IMR-90 (cell line): ENCODE data around the gene STX5. TPM values are rescaled to one million over a fixed set of nuclear protein-coding genes. Genes with fewer than 3 reads are reported as not detected.

Source experiments
- ATAC-seq: fragments of 200-7000 bp; cut with Tn5 transposase; 2 replicates; pipeline ENCODE4 v1.9.1; 2020; ENCODE audit warnings: low read depth, mild to moderate bottlenecking, moderate library complexity
- BruUV-seq: library from RNA; stranded (reverse); fragments of 400-500 nt; replicated peaks from 2 replicates; lab custom pipeline; 2021; lab: Mats Ljungman, UMichigan
- CTCF ChIA-PET: fragments of 300-600 bp; formaldehyde crosslinking; extraction: SDS; loops from one replicate; lab custom pipeline; 2021; ENCODE audit warnings: antibody characterized with exemption; lab: Yijun Ruan, JAX
- POLR2A ChIA-PET: fragments of 300-600 bp; sonication (Branson Sonifier 250); formaldehyde crosslinking; loops from one replicate; lab custom pipeline; 2022; ENCODE audit warnings: antibody characterized with exemption; ENCODE audit not compliant: unreplicated experiment; lab: Charles Lee
- DNase-seq: peaks from one replicate; pipeline ENCODE4 v3.0.0; 2013
- H2AFZ ChIP-seq: replicated peaks from 2 replicates; pipeline ENCODE3; 2013; ENCODE audit warnings: low read length, mild to moderate bottlenecking; ENCODE audit not compliant: poor library complexity
- H2AK5ac ChIP-seq: 2 replicates; pipeline ENCODE4 v1.6.1; 2013; ENCODE audit warnings: low read depth, low read length, inconsistent platforms
- H2AK9ac ChIP-seq: replicated peaks from 2 replicates; pipeline ENCODE3; 2013; ENCODE audit warnings: mild to moderate bottlenecking, low read depth, low read length, moderate library complexity; ENCODE audit not compliant: poor library complexity
- H2BK120ac ChIP-seq: 2 replicates; pipeline ENCODE4 v1.6.1; 2013; ENCODE audit warnings: low read depth, low read length, inconsistent platforms
- H2BK15ac ChIP-seq: 3 replicates; pipeline ENCODE4 v1.6.1; 2013; ENCODE audit warnings: low read depth, low read length, inconsistent platforms
- H2BK20ac ChIP-seq: 2 replicates; pipeline ENCODE4 v1.6.1; 2013; ENCODE audit warnings: low read depth, mild to moderate bottlenecking, inconsistent platforms, low read length, moderate library complexity
- H2BK5ac ChIP-seq: 2 replicates; pipeline ENCODE4 v1.6.1; 2013; ENCODE audit warnings: mild to moderate bottlenecking, low read depth, low read length, inconsistent platforms; ENCODE audit not compliant: poor library complexity, severe bottlenecking
- H3K14ac ChIP-seq: replicated peaks from 2 replicates; pipeline ENCODE4 v1.6.1; 2013; ENCODE audit warnings: low read depth, low read length, inconsistent platforms
- H3K18ac ChIP-seq: 2 replicates; pipeline ENCODE4 v1.6.1; 2013; ENCODE audit warnings: low read depth, low read length, control low read depth
- H3K23ac ChIP-seq: 2 replicates; pipeline ENCODE4 v1.6.1; 2013; ENCODE audit warnings: low read depth, low read length, inconsistent platforms
- H3K27ac ChIP-seq: 2 replicates; pipeline ENCODE4 v1.5.1; 2013; ENCODE audit warnings: mild to moderate bottlenecking, control low read depth, low read length; ENCODE audit not compliant: insufficient read depth
- H3K27me3 ChIP-seq: 2 replicates; pipeline ENCODE4 v1.6.1; 2013; ENCODE audit warnings: low read length; ENCODE audit not compliant: control insufficient read depth, insufficient read depth
- H3K36me3 ChIP-seq: 2 replicates; pipeline ENCODE4 v1.6.1; 2013; ENCODE audit warnings: low read length, mixed read lengths; ENCODE audit not compliant: control insufficient read depth, insufficient read depth
- H3K4ac ChIP-seq: 2 replicates; pipeline ENCODE4 v1.6.1; 2013; ENCODE audit warnings: low read depth, low read length, inconsistent platforms
- H3K4me1 ChIP-seq: 2 replicates; pipeline ENCODE4 v1.6.1; 2013; ENCODE audit warnings: low read length, mixed read lengths; ENCODE audit not compliant: control insufficient read depth, insufficient read depth
- H3K4me2 ChIP-seq: 2 replicates; pipeline ENCODE4 v1.6.1; 2013; ENCODE audit warnings: low read depth, mild to moderate bottlenecking, control low read depth, low read length, moderate library complexity
- H3K4me3 ChIP-seq: 2 replicates; pipeline ENCODE4 v1.5.1; 2013; ENCODE audit warnings: low read depth, mild to moderate bottlenecking, control low read depth, low read length, moderate library complexity; ENCODE audit not compliant: insufficient read depth
- H3K56ac ChIP-seq: 2 replicates; pipeline ENCODE4 v1.6.1; 2013; ENCODE audit warnings: low read length, inconsistent platforms; ENCODE audit not compliant: insufficient read depth; ENCODE audit errors: extremely low read depth
- H3K79me1 ChIP-seq, 2 experiments: 2 replicates each; pipeline ENCODE4 v1.6.1; 2013; ENCODE audit warnings: low read length in 2 of 2, inconsistent platforms in 1 of 2, low read depth in 1 of 2
- H3K9ac ChIP-seq: 2 replicates; pipeline ENCODE4 v1.6.1; 2013; ENCODE audit warnings: low read depth, low read length, control low read depth
- H3K9me1 ChIP-seq: 2 replicates; pipeline ENCODE4 v1.6.1; 2013; ENCODE audit warnings: low read length, inconsistent platforms; ENCODE audit not compliant: insufficient read depth
- H3K9me3 ChIP-seq: 2 replicates; pipeline ENCODE4 v1.6.1; 2013; ENCODE audit warnings: low read length; ENCODE audit not compliant: control insufficient read depth, insufficient read depth
- H4K20me1 ChIP-seq: 2 replicates; pipeline ENCODE4 v1.6.1; 2013; ENCODE audit warnings: low read length, inconsistent platforms; ENCODE audit not compliant: insufficient read depth
- H4K5ac ChIP-seq: 2 replicates; pipeline ENCODE4 v1.6.1; 2013; ENCODE audit warnings: mild to moderate bottlenecking, low read depth, low read length, control low read depth
- H4K8ac ChIP-seq, 2 experiments: 2 replicates each; pipeline ENCODE4 v1.6.1; 2013; ENCODE audit warnings: low read depth in 2 of 2, low read length in 2 of 2, control low read depth in 1 of 2, inconsistent platforms in 1 of 2
- H4K91ac ChIP-seq: 2 replicates; pipeline ENCODE4 v1.6.1; 2013; ENCODE audit warnings: low read depth, low read length, inconsistent platforms; ENCODE audit not compliant: insufficient read depth
- BHLHE40 ChIP-seq: fragments of 150-350 bp; IDR thresholded peaks from 2 replicates; pipeline ENCODE4 v1.6.1; 2016; ENCODE audit warnings: mild to moderate bottlenecking, low read depth, low read length
- CEBPB ChIP-seq: IDR thresholded peaks from 2 replicates; pipeline ENCODE4 v1.6.1; 2012; ENCODE audit warnings: low read depth, low read length, improper control_type of control experiment
- CHD1 ChIP-seq: IDR thresholded peaks from 2 replicates; pipeline ENCODE4 v1.6.1; 2012; ENCODE audit warnings: low read depth, low read length, improper control_type of control experiment
- MAFK ChIP-seq: IDR thresholded peaks from 2 replicates; pipeline ENCODE4 v1.6.1; 2012; ENCODE audit warnings: low read depth, low read length, improper control_type of control experiment
- MAZ ChIP-seq: IDR thresholded peaks from 2 replicates; pipeline ENCODE4 v1.6.1; 2012; ENCODE audit warnings: low read depth, mild to moderate bottlenecking, low read length, improper control_type of control experiment, moderate library complexity, borderline replicate concordance
- MXI1 ChIP-seq: IDR thresholded peaks from 2 replicates; pipeline ENCODE4 v1.6.1; 2012; ENCODE audit warnings: low read depth, mild to moderate bottlenecking, low read length, moderate library complexity, borderline replicate concordance
- NFE2L2 ChIP-seq: fragments of 150-350 bp; IDR thresholded peaks from 2 replicates; pipeline ENCODE4 v1.6.1; 2016; ENCODE audit warnings: low read depth, mild to moderate bottlenecking, low read length
- RCOR1 ChIP-seq: IDR thresholded peaks from 2 replicates; pipeline ENCODE4 v1.6.1; 2012; ENCODE audit warnings: mild to moderate bottlenecking, low read length, improper control_type of control experiment; ENCODE audit not compliant: insufficient replicate concordance
- RFX5 ChIP-seq: IDR thresholded peaks from 2 replicates; pipeline ENCODE4 v1.8.0; 2012; ENCODE audit warnings: low read depth, mild to moderate bottlenecking, low read length, moderate library complexity
- SMC3 ChIP-seq: fragments of 150-350 bp; IDR thresholded peaks from 2 replicates; pipeline ENCODE4 v1.6.1; 2016; ENCODE audit warnings: low read depth, mild to moderate bottlenecking, antibody characterized with exemption, low read length, moderate library complexity
- WGBS, 2 experiments: methylation state at CpG; one replicate each; pipeline versions ENCODE4 v1.1.5 to v1.1.7; 2013; ENCODE audit warnings: missing lambda C conversion rate in 2 of 2; ENCODE audit not compliant: insufficient read length in 1 of 2; ENCODE audit errors: extremely low coverage in 2 of 2; 5-methylcytosine and 5-hydroxymethylcytosine counted together
- dilution Hi-C: fragments of 300-500 bp; cut with HindIII; formaldehyde crosslinking; loops from one replicate; pipeline ENCODE4 v1.14.3; 2018; ENCODE audit warnings: low sequenced_read_pairs; ENCODE audit not compliant: unreplicated experiment
- in situ Hi-C: fragments of 300-500 bp; cut with MboI; formaldehyde crosslinking; loops from 3 replicates; pipeline ENCODE4 v1.14.3; 2019; ENCODE audit warnings: low sequenced_read_pairs, inconsistent platforms, mixed read lengths
- intact Hi-C: fragments of 100-400 bp; cut with micrococcal nuclease; formaldehyde crosslinking; loops from 2 replicates; pipeline ENCODE4 v1.10.0; 2022
- polyA plus RNA-seq, 3 experiments: library from polyadenylated mRNA; depleted of rRNA; stranded (reverse); fragments of >200 nt; gene quantifications; 2 replicates each; pipeline ENCODE4 v1.2.3, GENCODE V29; 2012; ENCODE audit warnings: low replicate concordance in 1 of 3
- total RNA-seq: library from RNA; depleted of rRNA; stranded (reverse); fragments of >200 nt; gene quantifications from 2 replicates; pipeline ENCODE4 v1.2.3, GENCODE V29; 2012
- TF ChIP-seq, protein P1 (sequence below): fragments of 150-350 bp; IDR thresholded peaks from 2 replicates; pipeline ENCODE4 v1.6.1; 2017; ENCODE audit warnings: mild to moderate bottlenecking, antibody characterized with exemption, low read length, low read depth
- TF ChIP-seq, protein P2 (sequence below): conservative IDR thresholded peaks from 2 replicates; pipeline ENCODE4 v1.5.1; 2012; ENCODE audit warnings: mild to moderate bottlenecking, low read depth, low read length, improper control_type of control experiment
- TF ChIP-seq, protein P3 (sequence below): fragments of 150-350 bp; IDR thresholded peaks from 2 replicates; pipeline ENCODE4 v1.6.1; 2016; ENCODE audit warnings: low read depth, mild to moderate bottlenecking, low read length, moderate library complexity, borderline replicate concordance

The STX5 gene
- total and polyA plus RNA-seq, 2 of the 4 experiments (the other 2 are of a cell fraction): 43.1 to 49.5 TPM

DNA sequence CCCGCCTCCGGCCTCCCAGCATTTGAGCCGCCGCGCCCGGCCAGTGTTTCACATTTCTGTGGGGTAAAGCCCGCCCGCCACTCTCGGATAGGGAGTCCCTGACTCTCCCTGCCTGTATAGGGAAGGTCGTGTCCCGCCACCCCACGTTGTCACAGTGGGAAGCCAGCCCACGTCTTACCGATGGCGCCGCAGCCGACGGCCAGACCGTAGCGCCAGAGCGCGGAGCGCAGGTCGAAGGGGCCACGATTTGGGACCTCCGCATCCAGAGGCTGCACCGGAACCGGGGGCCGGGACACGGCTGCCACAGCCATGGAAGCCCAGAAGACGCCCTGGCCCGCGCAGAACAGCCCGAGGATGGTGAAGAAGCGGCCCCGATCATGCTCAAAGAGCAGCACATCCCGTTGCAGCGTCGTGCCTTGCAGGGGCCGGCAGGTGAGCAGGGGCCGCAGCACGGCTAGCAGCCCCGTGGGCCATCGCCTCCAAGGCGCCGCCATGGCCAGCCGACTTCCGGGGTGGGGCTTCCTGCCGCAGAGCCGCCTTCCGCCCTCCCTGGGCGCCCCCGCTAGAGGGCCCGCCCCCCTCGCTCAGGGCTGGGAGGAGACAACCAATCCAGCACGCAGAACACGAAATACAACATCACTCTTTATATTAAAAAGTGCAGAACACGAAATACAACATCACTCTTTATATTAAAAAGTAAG, 40.2 kb downstream of the STX5 start, which contains the start of gene TMEM223:
TMEM223 (minus strand) TSS at position 506 of the 701 bp plus-strand sequence; CDS start at position 494, 12 bp downstream.
- Histone ChIP-seq H2AFZ (peak within 1 kb of the TSS; percentile 95), H4K91ac (peak within 1 kb of the TSS; percentile 89), H3K79me1 (peaks cover 12 to 49% of the 10 kb centered on the region in 2 experiments), H2BK20ac (no peak within 1 kb of the TSS), H3K56ac (no peak within 1 kb of the TSS), H3K18ac (peak within 1 kb of the TSS; percentile 36), H4K5ac (peak within 1 kb of the TSS; percentile 77), H2BK120ac (peak within 1 kb of the TSS; percentile 11; the same call in 1 of the 2 replicates), H3K4me1 (peaks cover 12% of the 10 kb centered on the region), H4K8ac (peak within 1 kb of the TSS; percentile 89 to 94), H3K9ac (peak within 1 kb of the TSS; percentile 89), H3K9me3 (no peaks in the 10 kb centered on the region), H3K4ac (peak within 1 kb of the TSS; percentile 88), H3K4me2 (peak within 1 kb of the TSS; percentile 88), H3K23ac (peak within 1 kb of the TSS; percentile 87), H2BK5ac (peak within 1 kb of the TSS; percentile 84), H2BK15ac (no peak within 1 kb of the TSS), H2AK5ac (peak within 1 kb of the TSS; percentile 95), H3K27ac (peak within 1 kb of the TSS; percentile 90), H3K9me1 (no peaks in the 10 kb centered on the region), H4K20me1 (peaks cover 7% of the 10 kb centered on the region), H3K14ac (peak within 1 kb of the TSS; percentile 83), H2AK9ac (peak within 1 kb of the TSS; percentile 88), H3K36me3 (peaks cover 52% of the 10 kb centered on the region), H3K27me3 (no peaks in the 10 kb centered on the region), H3K4me3 (peak within 1 kb of the TSS; percentile 93)
- WGBS, 2 experiments: 2% methylated on average over 18 of the region's 58 CpGs; no CpG with 5 or more reads in 1 of the 2 experiments
- dilution Hi-C loops (no loop called here), intact Hi-C loops (loop anchor here (2.0 kb wide), 1 partner anchor 13 kb away; the partner anchor contains the start of gene NXF1), in situ Hi-C loops (no loop called here)
- BruUV-seq: no TSS peak
- ChIA-PET POLR2A (interaction anchor here (1.0 kb wide), 1 partner anchor 10 kb away, joined by 3 read pairs; no protein-coding TSS in a partner anchor), CTCF (no interaction called here)
- DNase-seq (peak; percentile 72), ATAC-seq (peak; percentile 86)
- TF ChIP-seq CHD1: peak; percentile 37; the same call in 1 of the 2 replicates
- peak; percentile 92; the same call in 1 of the 2 replicates for TF ChIP-seq MAZ
- TF ChIP-seq MXI1: peak; percentile 81; the same call in 1 of the 2 replicates
- no peak for TF ChIP-seq SMC3
- no peak for TF ChIP-seq CEBPB
- no peak for TF ChIP-seq RFX5
- TF ChIP-seq, protein P1, sequence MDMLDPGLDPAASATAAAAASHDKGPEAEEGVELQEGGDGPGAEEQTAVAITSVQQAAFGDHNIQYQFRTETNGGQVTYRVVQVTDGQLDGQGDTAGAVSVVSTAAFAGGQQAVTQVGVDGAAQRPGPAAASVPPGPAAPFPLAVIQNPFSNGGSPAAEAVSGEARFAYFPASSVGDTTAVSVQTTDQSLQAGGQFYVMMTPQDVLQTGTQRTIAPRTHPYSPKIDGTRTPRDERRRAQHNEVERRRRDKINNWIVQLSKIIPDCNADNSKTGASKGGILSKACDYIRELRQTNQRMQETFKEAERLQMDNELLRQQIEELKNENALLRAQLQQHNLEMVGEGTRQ: no peak
- TF ChIP-seq RCOR1: no peak
- no peak for TF ChIP-seq BHLHE40
- TF ChIP-seq, protein P2, sequence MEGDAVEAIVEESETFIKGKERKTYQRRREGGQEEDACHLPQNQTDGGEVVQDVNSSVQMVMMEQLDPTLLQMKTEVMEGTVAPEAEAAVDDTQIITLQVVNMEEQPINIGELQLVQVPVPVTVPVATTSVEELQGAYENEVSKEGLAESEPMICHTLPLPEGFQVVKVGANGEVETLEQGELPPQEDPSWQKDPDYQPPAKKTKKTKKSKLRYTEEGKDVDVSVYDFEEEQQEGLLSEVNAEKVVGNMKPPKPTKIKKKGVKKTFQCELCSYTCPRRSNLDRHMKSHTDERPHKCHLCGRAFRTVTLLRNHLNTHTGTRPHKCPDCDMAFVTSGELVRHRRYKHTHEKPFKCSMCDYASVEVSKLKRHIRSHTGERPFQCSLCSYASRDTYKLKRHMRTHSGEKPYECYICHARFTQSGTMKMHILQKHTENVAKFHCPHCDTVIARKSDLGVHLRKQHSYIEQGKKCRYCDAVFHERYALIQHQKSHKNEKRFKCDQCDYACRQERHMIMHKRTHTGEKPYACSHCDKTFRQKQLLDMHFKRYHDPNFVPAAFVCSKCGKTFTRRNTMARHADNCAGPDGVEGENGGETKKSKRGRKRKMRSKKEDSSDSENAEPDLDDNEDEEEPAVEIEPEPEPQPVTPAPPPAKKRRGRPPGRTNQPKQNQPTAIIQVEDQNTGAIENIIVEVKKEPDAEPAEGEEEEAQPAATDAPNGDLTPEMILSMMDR: 0 out of 2 replicates have a peak, but pooled peaks have one; percentile 10
- TF ChIP-seq, protein P3, sequence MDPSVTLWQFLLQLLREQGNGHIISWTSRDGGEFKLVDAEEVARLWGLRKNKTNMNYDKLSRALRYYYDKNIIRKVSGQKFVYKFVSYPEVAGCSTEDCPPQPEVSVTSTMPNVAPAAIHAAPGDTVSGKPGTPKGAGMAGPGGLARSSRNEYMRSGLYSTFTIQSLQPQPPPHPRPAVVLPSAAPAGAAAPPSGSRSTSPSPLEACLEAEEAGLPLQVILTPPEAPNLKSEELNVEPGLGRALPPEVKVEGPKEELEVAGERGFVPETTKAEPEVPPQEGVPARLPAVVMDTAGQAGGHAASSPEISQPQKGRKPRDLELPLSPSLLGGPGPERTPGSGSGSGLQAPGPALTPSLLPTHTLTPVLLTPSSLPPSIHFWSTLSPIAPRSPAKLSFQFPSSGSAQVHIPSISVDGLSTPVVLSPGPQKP: no peak
- no peak for TF ChIP-seq MAFK
- TF ChIP-seq NFE2L2: no peak
